GM23248 (cell line): ENCODE measurements around the gene HMGN3. TPM values are rescaled to one million over a fixed set of nuclear protein-coding genes. Genes with fewer than 3 reads are reported as not detected.
A peak's percentile ranks its signal among the peaks of the same experiment; 100 is the strongest.

Experiments used
- DNase-seq: peaks from one replicate; pipeline ENCODE4 v3.0.0-alpha.2; 2015
- H2AFZ ChIP-seq: fragments of 200-600 bp; sonication (generic); 2 replicates; pipeline ENCODE4 v1.6.1; 2016; ENCODE audit warnings: antibody characterized with exemption
- H3F3A ChIP-seq: fragments of 200-600 bp; sonication (generic); 2 replicates; pipeline ENCODE4 v1.6.1; 2016; ENCODE audit warnings: mild to moderate bottlenecking, antibody characterized with exemption, mixed run types; ENCODE audit not compliant: insufficient read depth
- H3K27ac ChIP-seq: fragments of 200-600 bp; sonication (generic); 2 replicates; pipeline ENCODE4 v1.5.1; 2016; ENCODE audit warnings: mild to moderate bottlenecking
- H3K27me3 ChIP-seq: fragments of 200-600 bp; sonication (generic); replicated peaks from 2 replicates; pipeline ENCODE4 v1.6.1; 2016; ENCODE audit warnings: mild to moderate bottlenecking; ENCODE audit not compliant: insufficient read depth
- H3K36me3 ChIP-seq: fragments of 200-600 bp; sonication (generic); 2 replicates; pipeline ENCODE4 v1.6.1; 2016; ENCODE audit warnings: low read depth, mild to moderate bottlenecking
- H3K4me1 ChIP-seq: fragments of 200-600 bp; sonication (generic); 2 replicates; pipeline ENCODE4 v1.6.1; 2016; ENCODE audit warnings: mild to moderate bottlenecking; ENCODE audit not compliant: insufficient read depth
- H3K4me2 ChIP-seq: fragments of 200-600 bp; sonication (generic); one replicate; pipeline ENCODE4 v1.6.1; 2016; ENCODE audit warnings: mild to moderate bottlenecking; ENCODE audit not compliant: unreplicated experiment
- H3K4me3 ChIP-seq: fragments of 200-600 bp; sonication (generic); 2 replicates; pipeline ENCODE4 v1.5.1; 2016; ENCODE audit warnings: mild to moderate bottlenecking
- H3K79me2 ChIP-seq: fragments of 200-600 bp; sonication (generic); 2 replicates; pipeline ENCODE4 v1.6.1; 2016; ENCODE audit warnings: mild to moderate bottlenecking; ENCODE audit not compliant: insufficient read depth
- H3K9ac ChIP-seq: fragments of 200-600 bp; sonication (generic); 2 replicates; pipeline ENCODE4 v1.6.1; 2016; ENCODE audit warnings: mild to moderate bottlenecking
- H3K9me2 ChIP-seq: fragments of 200-600 bp; sonication (generic); 2 replicates; pipeline ENCODE4 v1.6.1; 2016; ENCODE audit warnings: mixed run types, mild to moderate bottlenecking, moderate library complexity; ENCODE audit not compliant: insufficient read depth
- H3K9me3 ChIP-seq: fragments of 200-600 bp; sonication (generic); one replicate; pipeline ENCODE4 v1.6.1; 2017; ENCODE audit warnings: low read depth
- H4K20me1 ChIP-seq: fragments of 200-600 bp; sonication (generic); 2 replicates; pipeline ENCODE4 v1.6.0; 2016; ENCODE audit not compliant: insufficient read depth
- EZH2 ChIP-seq: fragments of 200-600 bp; sonication (generic); IDR thresholded peaks from 2 replicates; pipeline ENCODE4 v1.6.1; 2018; ENCODE audit warnings: antibody characterized with exemption, mild to moderate bottlenecking; ENCODE audit not compliant: insufficient read depth, poor library complexity, severe bottlenecking
- EZH2phosphoT487 ChIP-seq: fragments of 200-600 bp; sonication (generic); IDR thresholded peaks from 2 replicates; pipeline ENCODE4 v1.6.1; 2018; ENCODE audit warnings: antibody characterized with exemption, moderate library complexity, mild to moderate bottlenecking, low read depth; ENCODE audit not compliant: insufficient read depth
- WGBS, 2 experiments: methylation state at CpG; one replicate each; pipeline ENCODE4 v1.1.6; 2015 to 2017; ENCODE audit warnings: low lambda C conversion rate in 2 of 2, low coverage in 1 of 2; ENCODE audit errors: missing lambda C conversion rate in 2 of 2; 5-methylcytosine and 5-hydroxymethylcytosine counted together
- in situ Hi-C: fragments of 300-500 bp; cut with MboI; formaldehyde crosslinking; loops from 2 replicates; pipeline ENCODE4 v1.15.0; 2020
- polyA plus RNA-seq: library from polyadenylated mRNA; unstranded; fragments of >200 nt; fragmentation: Nextera tagmentation; extraction: Ambion mirVana; gene quantifications from 2 replicates; pipeline ENCODE4 v1.2.1, GENCODE V29; 2016
- total RNA-seq: library from RNA; depleted of rRNA; stranded (reverse); fragments of >200 nt; shearing (Covaris generic); gene quantifications from 2 replicates; pipeline ENCODE4 v1.2.3, GENCODE V29; 2014; rRNA removed

Gene HMGN3
- total and polyA plus RNA-seq, 2 experiments from 2014 or later = 17.6 to 84.4 TPM

- no peaks in the 10 kb centered on the region for H3K27me3 ChIP-seq
- no peak overlapping the region for H3K4me2 ChIP-seq
- WGBS, 2 experiments = 79 to 88% methylated on average over 5 of the region's 5 CpGs
Measured at GRCh38 chr6:79158856-79159516, 75.5 kb downstream of the HMGN3 start.

GRCh38 chr6:79157961-79158644 is 76.4 kb downstream of the HMGN3 start:
- H2AFZ ChIP-seq = no peak overlapping the region
- in situ Hi-C loops = no loop called here
- no peak overlapping the region for H3K9ac ChIP-seq
- no peaks in the 10 kb centered on the region for H3K4me1 ChIP-seq
- H3K4me3 ChIP-seq = no peak overlapping the region
- H3K36me3 ChIP-seq = no peaks in the 10 kb centered on the region
- H3K27me3 ChIP-seq = no peaks in the 10 kb centered on the region
- H3K9me2 ChIP-seq = no peaks in the 10 kb centered on the region
- no peak for TF ChIP-seq EZH2phosphoT487
- no peak for TF ChIP-seq EZH2
- no peak overlapping the region for H3K4me2 ChIP-seq
- DNase-seq = no peak
- no peaks in the 10 kb centered on the region for H3K79me2 ChIP-seq
- H3K9me3 ChIP-seq = no peaks in the 10 kb centered on the region
- WGBS, 2 experiments = 54 to 65% methylated on average over 3 of the region's 3 CpGs
- no peak overlapping the region for H3K27ac ChIP-seq
- H4K20me1 ChIP-seq = no peaks in the 10 kb centered on the region
- no peaks in the 10 kb centered on the region for H3F3A ChIP-seq

More at GRCh38 chr6:79158856-79159516, 75.5 kb downstream of the HMGN3 start:
- Histone ChIP-seq H3K9ac (no peak overlapping the region), H4K20me1 (no peaks in the 10 kb centered on the region), H2AFZ (no peak overlapping the region), H3K27ac (no peak overlapping the region), H3K4me3 (no peak overlapping the region), H3F3A (no peaks in the 10 kb centered on the region), H3K9me2 (no peaks in the 10 kb centered on the region), H3K36me3 (no peaks in the 10 kb centered on the region), H3K9me3 (no peaks in the 10 kb centered on the region), H3K79me2 (no peaks in the 10 kb centered on the region), H3K4me1 (no peaks in the 10 kb centered on the region)
- peak; percentile 1 for DNase-seq
- in situ Hi-C loops = no loop called here
- TF ChIP-seq EZH2 = no peak
- no peak for TF ChIP-seq EZH2phosphoT487

GRCh38 chr6:79152269-79152737 is 82.2 kb downstream of the HMGN3 start:
- Histone ChIP-seq H3K4me1 (no peaks in the 10 kb centered on the region), H3K27me3 (no peaks in the 10 kb centered on the region), H2AFZ (no peak overlapping the region; the same call in 1 of the 2 replicates), H3F3A (no peaks in the 10 kb centered on the region), H3K79me2 (no peaks in the 10 kb centered on the region), H3K9me3 (no peaks in the 10 kb centered on the region), H3K36me3 (no peaks in the 10 kb centered on the region), H3K9ac (no peak overlapping the region), H3K27ac (no peak overlapping the region), H4K20me1 (no peaks in the 10 kb centered on the region), H3K4me2 (no peak overlapping the region), H3K4me3 (no peak overlapping the region), H3K9me2 (no peaks in the 10 kb centered on the region)
- DNase-seq = no peak
- in situ Hi-C loops = no loop called here
- TF ChIP-seq EZH2phosphoT487 = no peak
- 77 to 80% methylated on average over 5 of the region's 5 CpGs for WGBS, 2 experiments

Other genes with a start within 250 kb of the HMGN3 start
- gene PHIP, start 156.4 kb downstream of the HMGN3 start, total RNA-seq = 14.5 and 15.9 TPM in 2 replicates
- gene PHIP, start 156.4 kb downstream of the HMGN3 start, polyA plus RNA-seq = 7.4 and 9.0 TPM in 2 replicates